ENCODE results near the gene IWS1.
"Not testable (repeated sequence)": the region's sequence is repeated elsewhere in the genome, so short reads cannot be mapped to it uniquely, and the experiment has no call there.

IWS1 gene

GRCh38 chr2:127456960-127457359 is 69.3 kb downstream of the IWS1 start:
- Histone ChIP-seq H3K27ac (no peak overlapping the region), H3K4me3 (ENCODE audit: low read depth in 1 of 2, low read length in 1 of 2) (no peak overlapping the region), H3K4me1 (ENCODE audit: control insufficient read depth in 1 of 2, insufficient read depth in 1 of 2, low read depth in 1 of 2, low read length in 1 of 2) (peaks cover 12 to 17% of the 10 kb centered on the region in 2 experiments), H3K27me3 (no peaks in the 10 kb centered on the region), H3K9me3 (no peaks in the 10 kb centered on the region), H3K36me3 (no peaks in the 10 kb centered on the region)
- TF ChIP-seq CTCF (IDR thresholded peaks at IDR 0.05): no peak

- Histone ChIP-seq H3K27me3 (no peaks in the 10 kb centered on the region), H3K9me3 (no peaks in the 10 kb centered on the region), H3K36me3 (no peaks in the 10 kb centered on the region), H3K27ac (peak overlapping the region; percentile 17), H3K4me1 (ENCODE audit: control insufficient read depth in 1 of 2, insufficient read depth in 1 of 2, low read depth in 1 of 2, low read length in 1 of 2) (peaks cover 12 to 17% of the 10 kb centered on the region in 2 experiments), H3K4me3 (ENCODE audit: low read depth in 1 of 2, low read length in 1 of 2) (no peak overlapping the region)
- TF ChIP-seq CTCF (IDR thresholded peaks at IDR 0.05): no peak
Measured at GRCh38 chr2:127455566-127456493, 70.5 kb downstream of the IWS1 start.

GRCh38 chr2:127454595-127455565 is 71.4 kb downstream of the IWS1 start:
- Histone ChIP-seq H3K4me3 (ENCODE audit: low read depth in 1 of 2, low read length in 1 of 2) (no peak overlapping the region), H3K9me3 (no peaks in the 10 kb centered on the region), H3K36me3 (no peaks in the 10 kb centered on the region), H3K4me1 (ENCODE audit: control insufficient read depth in 1 of 2, insufficient read depth in 1 of 2, low read depth in 1 of 2, low read length in 1 of 2) (peaks cover 12 to 17% of the 10 kb centered on the region in 2 experiments), H3K27me3 (no peaks in the 10 kb centered on the region), H3K27ac (no peak overlapping the region)
- no peak for TF ChIP-seq CTCF (IDR thresholded peaks at IDR 0.05)

- TF ChIP-seq CTCF (IDR thresholded peaks at IDR 0.05): no peak
- Histone ChIP-seq H3K27me3 (no peaks in the 10 kb centered on the region), H3K4me3 (ENCODE audit: low read depth in 1 of 2, low read length in 1 of 2) (no peak overlapping the region), H3K4me1 (ENCODE audit: control insufficient read depth in 1 of 2, insufficient read depth in 1 of 2, low read depth in 1 of 2, low read length in 1 of 2) (peaks cover 12 to 17% of the 10 kb centered on the region in 2 experiments), H3K27ac (no peak overlapping the region), H3K9me3 (no peaks in the 10 kb centered on the region), H3K36me3 (no peaks in the 10 kb centered on the region)
Measured at GRCh38 chr2:127453392-127454171, 72.7 kb downstream of the IWS1 start.

GRCh38 chr2:127453013-127453391 is 73.3 kb downstream of the IWS1 start:
- H3K36me3 ChIP-seq: no peaks in the 10 kb centered on the region
- no peak for TF ChIP-seq CTCF (IDR thresholded peaks at IDR 0.05)
- H3K4me1 ChIP-seq (ENCODE audit: control insufficient read depth in 1 of 2, insufficient read depth in 1 of 2, low read depth in 1 of 2, low read length in 1 of 2): peaks cover 12 to 17% of the 10 kb centered on the region in 2 experiments

GRCh38 chr2:127452423-127452822 is 73.9 kb downstream of the IWS1 start:
- H3K9me3 ChIP-seq; H3K27ac ChIP-seq; H3K36me3 ChIP-seq; H3K27me3 ChIP-seq; H3K4me3 ChIP-seq (ENCODE audit: low read depth in 1 of 2, low read length in 1 of 2): not testable (repeated sequence)
- peaks cover 12 to 17% of the 10 kb centered on the region in 2 experiments for H3K4me1 ChIP-seq (ENCODE audit: control insufficient read depth in 1 of 2, insufficient read depth in 1 of 2, low read depth in 1 of 2, low read length in 1 of 2)

More at GRCh38 chr2:127453013-127453391, 73.3 kb downstream of the IWS1 start:
- no peaks in the 10 kb centered on the region for H3K9me3 ChIP-seq
- no peak overlapping the region for H3K4me3 ChIP-seq (ENCODE audit: low read depth in 1 of 2, low read length in 1 of 2)
- H3K27ac ChIP-seq: no peak overlapping the region
- H3K27me3 ChIP-seq: no peaks in the 10 kb centered on the region

All from neutrophil (primary cell).